ENCODE results near the gene DHODH. TPM values are rescaled to one million over a fixed set of nuclear protein-coding genes. Genes with fewer than 3 reads are reported as not detected.

Gene DHODH
- polyA plus RNA-seq, 2 of the 4 experiments (the other 2 are of a cell fraction), result 9.7 to 13.2 TPM

- TF ChIP-seq HMGXB4 (CRISPR knock-in tag; IDR thresholded peaks at IDR 0.05; ENCODE audit: borderline replicate concordance) (no peak), GATA3 (IDR thresholded peaks at IDR 0.05; ENCODE audit: borderline replicate concordance) (no peak), RARB (CRISPR knock-in tag; IDR thresholded peaks at IDR 0.05) (no peak), REST (IDR thresholded peaks at IDR 0.05) (no peak)
Measured at GRCh38 chr16:71973001-71973400, 35.5 kb upstream of the DHODH start (continued).

GRCh38 chr16:71974068-71974818 lies 34.3 kb upstream of the DHODH start:
- no peak for ATAC-seq
- CTCF ChIA-PET, result interaction anchor here (1.1 to 1.9 kb wide), 3 partner anchors 9 to 13 kb away, joined by 4 to 11 read pairs (median 6); no protein-coding TSS in a partner anchor
- FAIRE-seq, result no peak
- H3K27ac ChIP-seq, result no peak overlapping the region
- H3K4me1 ChIP-seq, result no peaks in the 10 kb centered on the region
- no peak overlapping the region for H3K4me2 ChIP-seq
- TF ChIP-seq JUNB (IDR thresholded peaks at IDR 0.05), result no peak
- no peak for TF ChIP-seq PBX3 (IDR thresholded peaks at IDR 0.05)
- TF ChIP-seq HDAC2 (IDR thresholded peaks at IDR 0.05), result no peak
- no peak for TF ChIP-seq REST (IDR thresholded peaks at IDR 0.05)
- TF ChIP-seq NR3C1 (IDR thresholded peaks at IDR 0.05), result no peak
- no peak for TF ChIP-seq FOSL2 (IDR thresholded peaks at IDR 0.05)
- no peak for TF ChIP-seq FOSL2 (CRISPR knock-in tag; IDR thresholded peaks at IDR 0.05)
- no peak for TF ChIP-seq JUN (IDR thresholded peaks at IDR 0.05)
- TF ChIP-seq MAZ (IDR thresholded peaks at IDR 0.05; ENCODE audit: borderline replicate concordance, low read depth, low read length), result no peak
- no peak for TF ChIP-seq ZC3H11A (IDR thresholded peaks at IDR 0.05)
- no peak for TF ChIP-seq POLR2A (IDR thresholded peaks at IDR 0.05; ENCODE audit: low read length)
- no peak for TF ChIP-seq NPAS2 (CRISPR knock-in tag; IDR thresholded peaks at IDR 0.05; ENCODE audit: borderline replicate concordance)
- TF ChIP-seq ZNF302 (CRISPR knock-in tag; IDR thresholded peaks at IDR 0.05), result no peak
- no peak for TF ChIP-seq FOXS1 (CRISPR knock-in tag; IDR thresholded peaks at IDR 0.05)
- H3K4me3 ChIP-seq, result no peak overlapping the region
- POLR2A ChIA-PET, result no interaction called here
- WGBS (ENCODE audit: missing lambda C conversion rate), result 81% methylated on average over 15 of the region's 15 CpGs
- DNase-seq (ENCODE audit: low read depth in 1 of 2, low spot score in 1 of 2), result no peak
- H3K9me3 ChIP-seq, result no peaks in the 10 kb centered on the region

Measured in A549 (cell line).